Measurements from ENCODE around the gene FNDC4.

The FNDC4 gene

GRCh38 chr2:27492557-27492956 lies 2.4 kb downstream of the FNDC4 start:
- no peak for DNase-seq (ENCODE audit: low read depth)
- Histone ChIP-seq H3K9me3 (ENCODE audit: control insufficient read depth, low read length) (no peaks in the 10 kb centered on the region), H3K36me3 (ENCODE audit: control insufficient read depth, insufficient read depth, low read length, severe bottlenecking) (peaks cover 24% of the 10 kb centered on the region), H3K4me3 (ENCODE audit: low read length) (no peak overlapping the region), H3K4me1 (ENCODE audit: control insufficient read depth, insufficient read depth, low read length) (peaks cover 36% of the 10 kb centered on the region), H3K9ac (ENCODE audit: low read length) (no peak overlapping the region), H3K27me3 (replicated peaks; ENCODE audit: control insufficient read depth, insufficient read depth, low read length) (no peaks in the 10 kb centered on the region)

- DNase-seq (ENCODE audit: low read depth), result peak; percentile 100
- Histone ChIP-seq H3K9me3 (ENCODE audit: control insufficient read depth, low read length) (no peaks in the 10 kb centered on the region), H3K4me3 (ENCODE audit: low read length) (peak within 1 kb of the TSS; percentile 86), H3K27me3 (replicated peaks; ENCODE audit: control insufficient read depth, insufficient read depth, low read length) (no peaks in the 10 kb centered on the region), H3K36me3 (ENCODE audit: control insufficient read depth, insufficient read depth, low read length, severe bottlenecking) (peaks cover 31% of the 10 kb centered on the region), H3K9ac (ENCODE audit: low read length) (peak within 1 kb of the TSS; percentile 84), H3K4me1 (ENCODE audit: control insufficient read depth, insufficient read depth, low read length) (peaks cover 20% of the 10 kb centered on the region)
Observed at GRCh38 chr2:27489498-27490397, 5.3 kb downstream of the FNDC4 start, which contains the start of gene IFT172. IFT172 (minus strand) TSS chr2:27489743; CDS start chr2:27489653, 90 bp downstream.

- Histone ChIP-seq H3K4me1 (ENCODE audit: control insufficient read depth, insufficient read depth, low read length) (peaks cover 18% of the 10 kb centered on the region), H3K27me3 (replicated peaks; ENCODE audit: control insufficient read depth, insufficient read depth, low read length) (no peaks in the 10 kb centered on the region), H3K9ac (ENCODE audit: low read length) (peak overlapping the region; percentile 84), H3K36me3 (ENCODE audit: control insufficient read depth, insufficient read depth, low read length, severe bottlenecking) (peaks cover 35% of the 10 kb centered on the region), H3K4me3 (ENCODE audit: low read length) (peak overlapping the region; percentile 86), H3K9me3 (ENCODE audit: control insufficient read depth, low read length) (no peaks in the 10 kb centered on the region)
- peak; percentile 40 for DNase-seq (ENCODE audit: low read depth)
Observed at GRCh38 chr2:27489118-27489497, 5.9 kb downstream of the FNDC4 start.

GRCh38 chr2:27485496-27485895 lies 9.5 kb downstream of the FNDC4 start:
- H3K9me3 ChIP-seq (ENCODE audit: control insufficient read depth, low read length), result no peaks in the 10 kb centered on the region
- peaks cover 8% of the 10 kb centered on the region for H3K4me1 ChIP-seq (ENCODE audit: control insufficient read depth, insufficient read depth, low read length)
- no peak overlapping the region for H3K4me3 ChIP-seq (ENCODE audit: low read length)
- H3K9ac ChIP-seq (ENCODE audit: low read length), result no peak overlapping the region
- no peaks in the 10 kb centered on the region for H3K27me3 ChIP-seq (replicated peaks; ENCODE audit: control insufficient read depth, insufficient read depth, low read length)
- DNase-seq (ENCODE audit: low read depth), result no peak
- peaks cover 35% of the 10 kb centered on the region for H3K36me3 ChIP-seq (ENCODE audit: control insufficient read depth, insufficient read depth, low read length, severe bottlenecking)

- Histone ChIP-seq H3K36me3 (ENCODE audit: control insufficient read depth, insufficient read depth, low read length, severe bottlenecking) (peaks cover 51% of the 10 kb centered on the region), H3K4me1 (ENCODE audit: control insufficient read depth, insufficient read depth, low read length) (no peaks in the 10 kb centered on the region), H3K9ac (ENCODE audit: low read length) (no peak overlapping the region), H3K9me3 (ENCODE audit: control insufficient read depth, low read length) (no peaks in the 10 kb centered on the region), H3K27me3 (replicated peaks; ENCODE audit: control insufficient read depth, insufficient read depth, low read length) (no peaks in the 10 kb centered on the region), H3K4me3 (ENCODE audit: low read length) (no peak overlapping the region)
- DNase-seq (ENCODE audit: low read depth), result no peak
Observed at GRCh38 chr2:27471961-27472360, 23.0 kb downstream of the FNDC4 start.

GRCh38 chr2:27464443-27464842 lies 30.6 kb downstream of the FNDC4 start:
- no peaks in the 10 kb centered on the region for H3K4me1 ChIP-seq (ENCODE audit: control insufficient read depth, insufficient read depth, low read length)
- no peak overlapping the region for H3K4me3 ChIP-seq (ENCODE audit: low read length)
- H3K27me3 ChIP-seq (replicated peaks; ENCODE audit: control insufficient read depth, insufficient read depth, low read length), result no peaks in the 10 kb centered on the region
- no peak for DNase-seq (ENCODE audit: low read depth)
- no peaks in the 10 kb centered on the region for H3K9me3 ChIP-seq (ENCODE audit: control insufficient read depth, low read length)
- no peak overlapping the region for H3K9ac ChIP-seq (ENCODE audit: low read length)
- H3K36me3 ChIP-seq (ENCODE audit: control insufficient read depth, insufficient read depth, low read length, severe bottlenecking), result peaks cover 27% of the 10 kb centered on the region

GRCh38 chr2:27461118-27461517 lies 33.9 kb downstream of the FNDC4 start:
- no peak for DNase-seq (ENCODE audit: low read depth)
- Histone ChIP-seq H3K4me1 (ENCODE audit: control insufficient read depth, insufficient read depth, low read length) (no peaks in the 10 kb centered on the region), H3K4me3 (ENCODE audit: low read length) (no peak overlapping the region), H3K9me3 (ENCODE audit: control insufficient read depth, low read length) (no peaks in the 10 kb centered on the region), H3K9ac (ENCODE audit: low read length) (no peak overlapping the region), H3K36me3 (ENCODE audit: control insufficient read depth, insufficient read depth, low read length, severe bottlenecking) (peaks cover 55% of the 10 kb centered on the region), H3K27me3 (replicated peaks; ENCODE audit: control insufficient read depth, insufficient read depth, low read length) (no peaks in the 10 kb centered on the region)

- Histone ChIP-seq H3K4me3 (ENCODE audit: low read length) (no peak overlapping the region), H3K36me3 (ENCODE audit: control insufficient read depth, insufficient read depth, low read length, severe bottlenecking) (peaks cover 72% of the 10 kb centered on the region), H3K9me3 (ENCODE audit: control insufficient read depth, low read length) (no peaks in the 10 kb centered on the region), H3K27me3 (replicated peaks; ENCODE audit: control insufficient read depth, insufficient read depth, low read length) (no peaks in the 10 kb centered on the region), H3K4me1 (ENCODE audit: control insufficient read depth, insufficient read depth, low read length) (no peaks in the 10 kb centered on the region), H3K9ac (ENCODE audit: low read length) (no peak overlapping the region)
- DNase-seq (ENCODE audit: low read depth), result no peak
Observed at GRCh38 chr2:27453968-27454367, 41.0 kb downstream of the FNDC4 start.

- H3K36me3 ChIP-seq (ENCODE audit: control insufficient read depth, insufficient read depth, low read length, severe bottlenecking), result peaks cover 65% of the 10 kb centered on the region
- H3K9ac ChIP-seq (ENCODE audit: low read length), result no peak overlapping the region
- DNase-seq (ENCODE audit: low read depth), result no peak
- no peak overlapping the region for H3K4me3 ChIP-seq (ENCODE audit: low read length)
- H3K27me3 ChIP-seq (replicated peaks; ENCODE audit: control insufficient read depth, insufficient read depth, low read length), result no peaks in the 10 kb centered on the region
- H3K9me3 ChIP-seq (ENCODE audit: control insufficient read depth, low read length), result no peaks in the 10 kb centered on the region
- no peaks in the 10 kb centered on the region for H3K4me1 ChIP-seq (ENCODE audit: control insufficient read depth, insufficient read depth, low read length)
Observed at GRCh38 chr2:27451095-27451494, 43.9 kb downstream of the FNDC4 start.

GRCh38 chr2:27448381-27448780 lies 46.6 kb downstream of the FNDC4 start:
- no peak for DNase-seq (ENCODE audit: low read depth)
- Histone ChIP-seq H3K4me3 (ENCODE audit: low read length) (no peak overlapping the region), H3K4me1 (ENCODE audit: control insufficient read depth, insufficient read depth, low read length) (no peaks in the 10 kb centered on the region), H3K27me3 (replicated peaks; ENCODE audit: control insufficient read depth, insufficient read depth, low read length) (no peaks in the 10 kb centered on the region), H3K9ac (ENCODE audit: low read length) (no peak overlapping the region), H3K36me3 (ENCODE audit: control insufficient read depth, insufficient read depth, low read length, severe bottlenecking) (peaks cover 60% of the 10 kb centered on the region), H3K9me3 (ENCODE audit: control insufficient read depth, low read length) (no peaks in the 10 kb centered on the region)

- no peaks in the 10 kb centered on the region for H3K27me3 ChIP-seq (replicated peaks; ENCODE audit: control insufficient read depth, insufficient read depth, low read length)
- no peak for DNase-seq (ENCODE audit: low read depth)
- no peak overlapping the region for H3K9ac ChIP-seq (ENCODE audit: low read length)
- peaks cover 54% of the 10 kb centered on the region for H3K36me3 ChIP-seq (ENCODE audit: control insufficient read depth, insufficient read depth, low read length, severe bottlenecking)
- no peaks in the 10 kb centered on the region for H3K4me1 ChIP-seq (ENCODE audit: control insufficient read depth, insufficient read depth, low read length)
- no peak overlapping the region for H3K4me3 ChIP-seq (ENCODE audit: low read length)
- H3K9me3 ChIP-seq (ENCODE audit: control insufficient read depth, low read length), result no peaks in the 10 kb centered on the region
Observed at GRCh38 chr2:27446057-27446456, 48.9 kb downstream of the FNDC4 start.

Measured in adipocyte (in vitro differentiated cells).